Endothelial cell of hepatic sinusoid (primary cell): Measurements from ENCODE around the gene UNC5A.

Source experiments
- in situ Hi-C: cut with HindIII; loops from 2 replicates; pipeline ENCODE4 v1.10.0; 2017; ENCODE audit warnings: low sequenced_read_pairs

Gene UNC5A

GRCh38 chr5:176908675-176909368, 98.5 kb downstream of the UNC5A start:
- in situ Hi-C loops: no loop called here

- in situ Hi-C loops: no loop called here
Observed at GRCh38 chr5:176912115-176912514, 101.8 kb downstream of the UNC5A start.

DNA sequence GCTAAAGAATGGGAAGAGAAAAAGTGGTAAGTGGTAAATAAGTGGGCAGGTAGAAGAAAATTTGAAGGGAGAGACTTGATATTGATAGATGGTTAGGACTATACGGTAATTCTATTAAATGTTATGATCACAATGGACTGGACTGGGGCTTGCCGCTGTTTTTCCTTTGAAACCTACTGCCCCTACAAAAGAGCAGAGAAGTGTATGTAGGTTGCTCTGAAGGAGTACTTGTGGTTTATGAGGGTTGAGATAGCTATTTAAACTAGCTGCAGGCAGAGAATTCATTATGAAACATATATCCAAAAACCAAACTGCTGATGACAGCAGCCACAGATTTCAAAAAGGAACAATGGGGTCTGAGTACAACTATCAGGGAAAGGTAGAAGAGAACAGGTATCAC, 105.5 kb downstream of the UNC5A start:
- in situ Hi-C loops: no loop called here

- in situ Hi-C loops: no loop called here
Observed at GRCh38 chr5:176916337-176916736, 106.0 kb downstream of the UNC5A start.

GRCh38 chr5:176918613-176919012, 108.3 kb downstream of the UNC5A start:
- in situ Hi-C loops: no loop called here

DNA sequence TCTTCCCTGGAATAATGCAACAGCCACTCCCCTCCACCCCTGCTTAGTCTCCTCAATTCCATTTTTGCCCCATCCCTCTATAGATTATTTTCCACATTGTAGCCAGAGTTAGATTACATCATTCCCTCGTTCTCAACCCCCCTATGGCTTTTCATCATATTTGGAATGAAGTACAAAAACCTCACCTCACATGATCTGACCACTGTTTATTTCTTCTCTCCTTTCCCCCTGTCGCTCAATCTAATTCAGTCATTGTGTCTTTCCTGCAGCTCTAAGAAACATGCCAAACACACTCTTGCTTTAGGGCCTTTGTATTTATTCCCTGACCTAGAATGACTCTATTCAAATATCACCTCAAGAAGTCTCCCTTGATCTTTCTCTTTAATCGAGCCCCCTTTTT, 111.4 kb downstream of the UNC5A start:
- in situ Hi-C loops: no loop called here

- in situ Hi-C loops: no loop called here
Observed at GRCh38 chr5:176922817-176923216, 112.5 kb downstream of the UNC5A start.

GRCh38 chr5:176927562-176927961, 117.2 kb downstream of the UNC5A start:
- in situ Hi-C loops: no loop called here

DNA sequence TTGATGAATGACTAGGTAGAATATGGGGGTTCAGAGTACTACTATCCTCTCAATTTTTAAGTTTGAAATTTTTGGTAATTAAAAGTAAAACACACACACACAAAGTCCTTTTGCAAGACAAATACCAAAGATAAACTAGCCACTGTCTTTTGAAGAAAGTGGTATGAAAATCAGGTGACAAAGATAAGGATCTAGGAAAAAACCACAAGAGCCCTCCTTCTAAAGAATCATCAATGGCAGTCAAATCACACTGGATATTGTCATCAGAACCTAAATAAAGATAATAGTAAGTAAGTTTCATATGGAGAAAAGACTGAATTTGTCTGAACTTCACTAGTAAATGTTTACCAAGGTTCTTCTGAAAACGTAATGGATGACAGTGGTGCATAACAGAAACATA, 119.3 kb downstream of the UNC5A start:
- in situ Hi-C loops: no loop called here
